22Rv1 (cell line): ENCODE results near the gene ATP11A.
"Not testable (repeated sequence)": the region's sequence is repeated elsewhere in the genome, so short reads cannot be mapped to it uniquely, and the experiment has no call there.

Experiments
- H3K27ac ChIP-seq: fragments of 450-650 bp; 2 replicates; pipeline ENCODE4 v1.5.1; 2017
- CTCF ChIP-seq: fragments of 450-650 bp; IDR thresholded peaks from 2 replicates; pipeline ENCODE4 v1.5.1; 2017; ENCODE audit warnings: mild to moderate bottlenecking
- ZFX ChIP-seq: fragments of 450-650 bp; IDR thresholded peaks from 2 replicates; pipeline ENCODE4 v1.6.1; 2017; ENCODE audit warnings: antibody characterized with exemption, borderline replicate concordance

Gene ATP11A

GRCh38 chr13:112838038-112838841, 148.4 kb downstream of the ATP11A start:
- no peak for TF ChIP-seq CTCF
- no peak overlapping the region for H3K27ac ChIP-seq

- H3K27ac ChIP-seq = no peak overlapping the region
- TF ChIP-seq CTCF (no peak), ZFX (no peak)
These were observed 148.9 kb downstream of the ATP11A start for GRCh38 chr13:112838842-112839117.

- H3K27ac ChIP-seq = no peak overlapping the region
- TF ChIP-seq CTCF (no peak), ZFX (no peak)
These were observed 149.7 kb downstream of the ATP11A start for GRCh38 chr13:112839356-112840105.

- TF ChIP-seq ZFX (no peak), CTCF (no peak)
These were observed 150.8 kb downstream of the ATP11A start for GRCh38 chr13:112840472-112841302.

GRCh38 chr13:112841303-112842015, 151.6 kb downstream of the ATP11A start:
- not testable (repeated sequence) for H3K27ac ChIP-seq

More at GRCh38 chr13:112840472-112841302, 150.8 kb downstream of the ATP11A start:
- no peak overlapping the region for H3K27ac ChIP-seq

GRCh38 chr13:112842343-112842856, 152.6 kb downstream of the ATP11A start:
- TF ChIP-seq ZFX (no peak), CTCF (no peak)
- H3K27ac ChIP-seq = no peak overlapping the region

GRCh38 chr13:112842931-112843391, 153.1 kb downstream of the ATP11A start:
- H3K27ac ChIP-seq = no peak overlapping the region
- TF ChIP-seq ZFX (no peak), CTCF (no peak)
